GM18909 (cell line): ENCODE data around the gene NOL4L.

Source experiments
- ATAC-seq: cut with Tn5 transposase; IDR thresholded peaks from one replicate; pipeline ENCODE4 v1.9.1; 2021; ENCODE audit warnings: mild to moderate bottlenecking; ENCODE audit not compliant: unreplicated experiment, poor library complexity

The NOL4L gene, protein sequence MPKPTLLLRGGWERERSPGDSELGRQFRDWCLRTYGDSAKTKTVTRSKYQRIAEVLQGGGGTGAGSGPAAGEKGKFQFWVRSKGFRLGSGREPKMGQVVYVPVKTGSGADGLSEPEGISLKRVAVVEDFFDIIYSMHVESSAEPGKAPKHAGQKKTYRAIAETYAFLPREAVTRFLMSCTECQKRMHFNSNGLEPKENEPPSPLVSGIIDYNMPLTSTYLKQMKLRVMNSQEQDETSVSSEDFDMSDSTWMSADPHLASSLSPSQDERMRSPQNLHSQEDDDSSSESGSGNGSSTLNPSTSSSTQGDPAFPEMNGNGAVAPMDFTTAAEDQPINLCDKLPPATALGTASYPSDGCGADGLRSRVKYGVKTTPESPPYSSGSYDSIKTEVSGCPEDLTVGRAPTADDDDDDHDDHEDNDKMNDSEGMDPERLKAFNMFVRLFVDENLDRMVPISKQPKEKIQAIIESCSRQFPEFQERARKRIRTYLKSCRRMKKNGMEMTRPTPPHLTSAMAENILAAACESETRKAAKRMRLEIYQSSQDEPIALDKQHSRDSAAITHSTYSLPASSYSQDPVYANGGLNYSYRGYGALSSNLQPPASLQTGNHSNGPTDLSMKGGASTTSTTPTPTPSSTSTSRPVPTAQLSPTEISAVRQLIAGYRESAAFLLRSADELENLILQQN

DNA sequence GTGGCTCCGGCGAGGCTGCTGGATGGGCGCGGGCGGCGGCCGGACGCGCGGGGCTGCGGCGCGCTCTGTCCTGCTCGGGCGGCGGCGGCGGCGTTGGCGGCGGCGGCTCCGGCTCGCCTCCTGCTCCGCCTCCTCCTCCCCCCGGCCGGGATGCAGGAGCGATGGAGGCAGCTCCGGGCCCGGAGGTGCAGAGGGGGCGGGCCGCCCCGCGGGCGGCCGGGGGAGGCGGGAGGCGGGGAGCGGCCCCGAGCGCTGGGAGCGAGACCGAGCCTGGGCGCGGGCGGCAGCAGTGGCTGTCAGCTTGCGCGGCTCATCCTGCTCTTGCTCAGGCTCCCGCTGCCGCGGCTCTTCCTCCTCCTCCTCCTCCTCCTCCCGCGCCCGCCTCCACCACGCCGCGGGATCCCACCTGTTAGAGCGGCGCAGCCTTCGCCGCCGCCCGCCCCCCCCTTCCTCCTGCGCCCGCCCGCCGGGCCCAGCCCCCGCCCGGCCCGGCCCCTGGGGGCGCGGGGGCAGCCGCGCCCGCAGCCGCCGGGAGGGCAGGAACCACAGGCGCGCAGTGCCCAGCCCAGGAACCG is at the start of gene NOL4L:
Gene NOL4L, minus strand, starts transcription at position 323 of the 575 bp plus-strand sequence. CDS start 443 bp downstream, outside the sequence.
- ATAC-seq: no peak

DNA sequence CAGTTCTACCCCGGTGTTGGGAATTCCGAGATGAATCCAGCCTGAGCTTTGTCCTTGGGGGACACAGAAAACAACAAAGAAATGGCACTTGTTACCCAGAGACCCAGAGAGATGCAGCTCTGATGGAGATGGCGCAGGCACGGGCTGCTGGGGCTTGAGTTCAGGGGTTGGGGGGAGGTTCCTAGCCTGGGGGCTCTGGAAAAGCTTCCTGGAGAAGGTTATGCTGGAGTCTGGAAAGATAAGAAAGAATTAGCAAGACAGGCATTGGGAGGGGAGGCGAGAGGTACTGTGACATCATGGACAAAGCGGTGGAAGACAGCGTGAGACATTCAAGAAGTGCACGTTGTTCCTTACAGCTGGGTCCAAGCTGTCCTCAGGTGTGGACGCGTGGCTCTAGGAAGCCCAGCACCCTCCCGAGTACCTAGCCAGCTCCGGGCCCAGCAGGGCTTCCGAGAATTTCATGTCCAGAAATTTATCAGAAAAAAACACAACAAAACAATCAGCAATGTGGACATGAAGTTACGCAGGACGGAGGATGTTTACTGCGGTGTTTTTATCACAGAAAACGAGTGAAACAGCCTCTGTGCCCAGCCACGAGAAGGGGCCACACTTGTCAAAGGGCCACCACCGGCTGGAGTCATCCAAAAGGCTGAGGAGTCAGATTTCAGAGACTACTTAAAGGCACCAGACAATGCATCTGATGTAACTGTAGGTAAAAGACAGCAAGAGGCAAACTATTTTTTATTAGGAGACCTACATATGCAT is 49.1 kb upstream of the NOL4L start:
- no peak for ATAC-seq

DNA sequence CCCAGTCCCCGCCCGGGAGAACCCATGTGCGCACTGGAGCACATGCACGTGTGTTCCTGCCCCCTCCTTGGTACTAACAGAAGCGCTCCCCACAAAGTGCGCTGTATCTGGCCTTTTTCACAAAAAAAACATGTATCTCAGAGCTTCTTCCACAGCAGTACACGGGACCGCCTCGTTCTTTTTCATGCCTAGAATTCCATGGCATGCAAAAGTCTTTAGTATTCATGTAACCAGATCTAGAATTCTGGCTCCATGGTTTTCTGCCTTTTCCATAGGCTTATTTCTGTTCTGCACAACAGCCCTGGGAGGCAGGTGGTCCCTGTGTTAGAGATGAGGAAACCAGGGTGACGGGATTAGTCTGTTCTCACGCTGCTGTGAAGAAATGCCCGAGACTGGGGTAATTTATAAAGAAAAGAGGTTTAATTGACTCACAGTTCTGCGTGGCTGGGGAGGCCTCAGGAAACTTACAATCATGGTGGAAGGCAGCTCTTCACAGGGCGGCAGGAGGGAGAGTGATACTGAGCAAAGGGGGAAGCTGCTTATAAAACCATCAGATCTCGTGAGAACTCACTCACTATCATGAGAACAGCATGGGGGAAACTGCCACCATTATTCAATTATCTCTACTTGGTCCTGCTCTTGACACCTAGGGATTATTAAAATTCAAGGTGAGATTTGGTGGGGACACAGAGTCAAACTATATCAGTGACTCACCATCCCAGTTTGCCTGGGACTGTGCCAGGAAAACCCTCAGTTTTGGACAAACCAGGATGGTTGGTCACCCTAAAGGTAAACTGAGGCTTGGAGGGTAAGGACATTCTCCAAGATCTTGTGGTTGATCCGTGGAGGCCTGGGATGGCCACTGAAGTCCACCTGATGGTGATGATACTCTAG is 47.6 kb upstream of the NOL4L start:
- no peak for ATAC-seq

DNA sequence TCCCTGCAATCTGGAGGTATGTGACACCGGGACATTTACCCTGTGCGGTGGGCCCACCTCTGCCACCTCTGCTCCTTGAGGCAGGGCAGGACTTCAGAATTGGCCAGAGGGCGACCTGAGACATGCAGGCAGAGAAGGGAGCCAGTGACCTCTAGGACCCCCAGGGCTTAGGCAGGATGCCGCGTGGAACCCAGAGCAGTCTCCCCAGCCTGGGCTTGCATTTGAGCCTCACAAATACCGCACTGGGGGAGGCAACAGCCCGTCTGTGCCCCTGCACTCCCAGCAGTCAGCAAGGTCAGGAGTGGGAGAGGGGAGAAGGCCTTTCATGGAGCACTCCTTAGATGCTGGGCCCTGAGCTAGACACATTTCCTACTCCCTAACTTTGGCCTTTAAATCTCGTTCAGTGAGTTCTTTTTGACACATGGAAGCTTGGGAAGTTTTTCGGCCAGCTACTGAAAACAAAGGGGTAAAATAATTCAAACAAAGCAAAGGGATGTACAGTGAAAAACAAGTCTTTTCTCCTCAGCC is 46.9 kb upstream of the NOL4L start:
- ATAC-seq: no peak

DNA sequence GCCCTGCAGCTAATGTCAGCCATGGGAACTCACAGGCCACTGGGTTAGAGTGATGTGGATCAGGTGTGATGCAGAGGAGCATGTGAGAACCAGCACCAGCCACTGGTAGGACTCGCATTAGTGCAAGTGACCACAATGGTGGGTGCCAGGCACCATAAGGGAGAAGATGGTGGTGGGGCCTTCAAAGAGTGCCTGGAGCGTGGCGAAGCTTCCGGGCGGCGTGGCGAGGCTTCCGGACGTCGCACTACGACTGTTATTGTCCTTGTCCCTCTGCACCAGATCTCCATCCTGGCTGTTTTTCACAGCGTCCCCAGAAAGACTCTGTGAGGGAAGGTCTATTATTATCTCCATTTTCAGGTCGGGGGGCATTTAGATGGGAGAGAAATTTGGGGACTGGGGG is 44.7 kb upstream of the NOL4L start:
- no peak for ATAC-seq

DNA sequence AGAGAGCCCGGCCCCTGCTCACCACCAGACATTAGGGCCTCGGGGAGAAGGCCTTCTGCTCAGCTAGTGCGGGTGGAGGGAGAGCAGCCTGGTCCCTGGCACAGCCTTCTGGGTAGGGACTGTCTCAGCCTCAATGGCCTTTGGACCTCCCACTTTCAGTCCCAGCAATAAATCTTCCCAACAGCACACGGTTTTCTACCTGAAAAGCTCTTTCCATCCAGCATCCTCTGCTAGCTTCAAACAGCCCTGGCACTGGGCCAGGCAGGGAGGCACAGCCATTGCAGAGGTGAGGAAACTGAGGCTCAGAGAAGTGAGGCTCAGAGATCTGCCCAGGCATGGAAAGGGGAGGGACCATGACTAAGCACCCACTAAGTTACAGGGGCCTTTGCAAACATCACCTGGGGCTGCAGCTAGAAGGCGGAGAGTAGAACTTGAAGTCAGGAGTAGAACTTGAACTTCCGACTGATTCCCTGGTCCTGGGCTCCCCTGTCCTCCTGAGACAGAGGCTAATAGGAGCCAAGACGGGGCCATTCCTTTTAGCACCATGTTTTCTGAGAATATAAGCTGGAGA is 43.9 kb upstream of the NOL4L start:
- no peak for ATAC-seq

DNA sequence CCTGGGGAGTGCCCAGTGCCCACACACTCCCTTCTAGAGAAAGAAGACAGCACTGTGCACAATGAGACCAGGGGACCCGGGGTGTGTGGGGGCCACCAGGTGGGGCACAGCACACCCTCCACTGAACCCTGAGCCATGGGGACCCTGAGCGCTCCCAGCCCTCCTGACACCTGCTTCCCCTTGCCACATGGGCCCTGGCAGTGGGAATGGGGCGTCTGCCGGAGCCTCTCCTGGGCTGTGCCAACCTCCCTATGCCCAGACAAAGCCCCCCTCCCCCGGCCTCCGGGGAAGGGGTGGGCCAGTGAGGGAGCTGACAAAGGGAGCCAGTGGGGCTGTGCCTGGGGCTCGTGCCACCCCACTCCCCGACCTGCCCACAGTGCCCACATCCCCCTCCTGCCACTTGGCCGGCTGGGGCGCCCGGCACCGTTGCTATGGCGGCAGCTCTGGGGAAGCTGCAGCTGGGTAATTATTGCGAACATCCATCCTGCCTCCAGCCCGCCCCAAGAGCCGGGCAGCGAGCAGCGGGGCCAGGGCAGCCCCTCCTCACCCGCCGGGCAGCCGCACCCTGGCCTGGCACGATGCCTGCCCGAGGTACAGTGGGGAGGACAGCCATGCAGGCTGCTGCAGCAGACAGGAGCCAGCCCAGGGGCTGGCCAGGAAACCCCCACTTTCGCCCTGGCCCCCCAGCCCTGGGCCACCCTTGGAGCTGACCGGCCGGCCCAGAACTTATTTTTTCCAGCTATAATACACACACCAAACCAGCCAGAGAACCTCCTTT is 41.9 kb upstream of the NOL4L start:
- ATAC-seq: no peak

DNA sequence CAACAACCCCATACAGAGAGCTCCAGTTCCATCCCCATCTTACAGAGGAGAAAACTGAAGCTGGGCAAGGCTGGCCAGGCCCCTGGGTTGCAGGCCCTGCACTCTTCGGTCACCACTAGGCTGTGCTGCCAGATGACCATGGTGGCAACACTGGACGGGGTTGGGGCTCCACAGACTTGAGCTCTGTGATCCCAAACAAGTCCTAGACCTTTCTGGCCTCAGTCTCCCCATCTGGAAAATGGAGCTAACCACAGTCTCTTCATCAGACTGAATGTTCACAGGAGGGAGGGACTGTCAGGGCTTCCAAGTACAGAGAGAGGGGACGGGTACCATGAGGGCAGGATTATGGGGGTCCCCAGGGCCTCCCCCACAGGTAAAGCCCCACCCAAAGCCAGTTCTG is 41.3 kb upstream of the NOL4L start:
- no peak for ATAC-seq

DNA sequence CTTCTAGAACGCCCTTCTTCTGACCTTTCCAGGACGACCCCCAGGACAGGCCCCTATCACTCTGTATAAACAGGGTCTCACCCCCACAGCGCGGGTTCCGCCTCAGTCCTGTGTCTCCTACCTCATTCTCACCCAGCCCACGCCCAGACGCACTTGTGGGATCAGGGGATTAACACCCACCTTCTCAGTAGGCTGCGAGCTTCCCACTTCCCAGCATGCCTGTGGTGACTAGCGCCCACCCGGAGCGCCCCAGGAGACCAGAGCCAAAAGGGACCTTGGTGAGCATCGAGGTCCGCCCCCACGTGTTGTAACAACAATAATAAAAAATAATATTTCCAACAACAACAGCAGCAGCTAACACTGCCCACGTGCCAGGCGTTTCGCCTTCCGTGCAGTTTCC is 40.9 kb upstream of the NOL4L start:
- no peak for ATAC-seq

DNA sequence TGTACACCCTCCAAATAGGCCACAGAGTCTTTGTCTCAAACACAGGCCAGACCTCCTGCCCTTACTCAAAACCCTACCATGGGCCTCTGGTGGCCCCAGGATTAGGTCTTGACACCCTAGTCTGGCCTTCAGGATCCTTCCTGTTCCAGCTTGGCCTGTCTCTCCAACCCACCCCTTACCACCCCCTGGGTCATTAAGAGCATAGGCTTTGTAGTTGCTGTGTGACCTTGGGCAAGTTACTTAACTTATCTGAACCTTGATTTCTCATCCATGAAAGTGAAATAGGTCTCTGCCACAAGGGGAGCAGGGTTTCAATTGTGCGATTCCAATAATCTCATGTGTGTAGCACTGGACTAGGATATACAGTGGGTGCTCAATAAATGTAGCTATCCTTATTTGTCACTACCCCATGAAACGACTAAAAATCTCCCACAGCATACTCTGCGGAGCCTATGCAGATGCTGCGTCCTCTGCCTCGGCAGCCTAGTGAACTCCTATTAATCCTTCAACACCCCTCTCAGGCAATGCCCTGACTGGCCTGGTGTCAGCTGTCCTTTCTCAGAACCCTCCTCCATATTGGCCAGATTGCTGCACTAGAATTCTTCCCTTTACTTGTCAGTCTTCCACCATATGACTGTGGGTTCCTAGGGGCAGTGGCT is 39.7 kb upstream of the NOL4L start:
- no peak for ATAC-seq

DNA sequence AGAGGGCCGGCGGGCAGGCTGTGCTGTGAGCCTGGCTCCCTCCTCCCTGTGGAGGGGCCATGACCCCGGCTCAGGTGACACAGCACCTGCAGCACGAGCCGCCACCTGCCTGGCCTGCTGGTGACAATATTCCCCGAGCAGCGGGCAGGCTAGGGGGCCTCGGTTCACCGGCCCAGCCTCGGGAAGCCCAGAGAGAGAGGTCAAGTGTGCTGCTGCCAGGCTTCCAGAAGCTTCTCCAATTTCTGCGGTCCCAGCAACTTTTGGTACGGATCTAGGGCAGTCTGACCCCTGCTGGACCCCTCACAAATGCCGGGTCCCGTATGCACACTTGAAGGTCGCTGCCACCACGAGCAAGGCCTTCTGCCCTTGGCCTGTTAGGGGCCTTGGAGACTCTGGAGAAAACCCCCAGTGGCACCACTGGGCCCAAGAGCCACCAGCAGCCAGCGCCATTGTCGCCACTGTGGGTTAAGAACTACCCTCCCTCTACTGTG is 38.6 kb upstream of the NOL4L start:
- no peak for ATAC-seq

DNA sequence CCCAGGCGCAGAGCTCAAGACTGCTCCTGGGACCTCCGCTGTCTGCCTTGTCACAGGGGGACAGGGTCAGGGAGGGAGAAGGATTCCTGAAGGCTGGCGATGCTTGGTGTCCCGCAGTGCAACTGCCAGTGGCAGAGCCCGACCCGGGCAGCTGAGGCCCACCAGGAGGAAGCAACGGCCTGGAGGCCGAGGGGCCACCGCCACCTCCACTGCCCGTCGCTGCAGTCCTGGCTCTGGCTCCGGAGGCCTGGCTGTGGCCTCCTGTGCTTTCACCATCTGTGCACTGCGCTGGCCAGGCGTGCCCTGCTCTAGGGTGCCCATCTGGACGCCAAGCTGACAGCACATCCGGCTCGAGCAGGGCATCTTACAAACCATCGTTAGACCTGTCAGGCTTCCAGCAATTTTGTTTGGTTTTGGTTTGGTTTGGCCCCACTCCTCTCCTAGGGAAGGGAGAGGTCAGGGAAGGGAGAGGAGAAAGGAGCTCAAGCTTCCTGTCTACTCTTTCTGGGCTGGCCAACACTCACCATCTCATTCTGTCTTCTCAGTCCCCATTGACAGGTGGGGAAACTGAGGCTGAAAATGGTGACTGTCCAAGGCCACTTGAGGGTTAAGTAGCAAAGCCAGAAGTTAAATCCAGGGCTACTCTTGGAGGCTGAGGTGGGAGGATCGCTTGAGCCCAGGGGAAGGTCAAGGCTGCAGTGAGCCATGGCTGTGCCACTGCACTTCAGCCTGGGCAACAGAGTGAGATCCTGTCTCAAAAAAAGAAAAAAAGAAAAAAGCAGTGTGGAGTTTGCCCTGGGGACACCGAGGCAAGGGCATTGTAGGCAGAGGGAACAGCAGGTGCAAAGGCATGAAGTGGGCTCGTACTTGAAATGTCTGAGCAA is 37.7 kb upstream of the NOL4L start:
- no peak for ATAC-seq

DNA sequence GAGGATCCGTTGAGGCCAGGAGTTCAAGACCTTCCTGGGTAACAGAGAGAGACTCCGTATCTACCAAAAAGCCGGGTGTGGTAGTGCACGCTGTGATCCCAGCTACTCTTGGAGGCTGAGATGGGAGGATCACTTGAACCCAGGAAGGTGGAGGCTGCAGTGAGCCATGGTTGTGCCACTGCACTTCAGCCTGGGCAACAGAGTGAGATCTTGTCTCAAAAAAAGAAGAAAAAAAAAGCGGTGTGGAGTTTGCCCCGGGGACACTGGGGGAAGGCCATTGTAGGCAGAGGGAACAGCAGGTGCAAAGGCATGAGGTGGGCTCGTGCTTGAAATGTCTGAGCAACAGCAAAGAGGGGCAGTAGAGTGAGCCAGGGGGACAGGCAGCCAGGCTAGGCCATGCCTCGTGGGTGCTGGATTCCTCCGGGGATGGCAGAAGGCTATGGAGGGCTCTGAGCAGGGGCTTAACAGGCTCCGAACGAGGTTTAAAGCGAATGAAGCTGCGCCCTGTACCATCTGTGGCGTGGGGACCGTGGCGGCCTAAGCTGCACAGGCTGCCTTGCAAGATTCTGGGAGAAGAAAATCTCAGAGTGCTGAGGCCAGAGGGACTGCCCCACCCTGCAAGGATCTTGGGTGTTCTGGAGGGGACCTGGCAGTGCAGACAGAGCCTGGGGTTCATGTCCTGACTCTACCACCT is 36.9 kb upstream of the NOL4L start:
- no peak for ATAC-seq

DNA sequence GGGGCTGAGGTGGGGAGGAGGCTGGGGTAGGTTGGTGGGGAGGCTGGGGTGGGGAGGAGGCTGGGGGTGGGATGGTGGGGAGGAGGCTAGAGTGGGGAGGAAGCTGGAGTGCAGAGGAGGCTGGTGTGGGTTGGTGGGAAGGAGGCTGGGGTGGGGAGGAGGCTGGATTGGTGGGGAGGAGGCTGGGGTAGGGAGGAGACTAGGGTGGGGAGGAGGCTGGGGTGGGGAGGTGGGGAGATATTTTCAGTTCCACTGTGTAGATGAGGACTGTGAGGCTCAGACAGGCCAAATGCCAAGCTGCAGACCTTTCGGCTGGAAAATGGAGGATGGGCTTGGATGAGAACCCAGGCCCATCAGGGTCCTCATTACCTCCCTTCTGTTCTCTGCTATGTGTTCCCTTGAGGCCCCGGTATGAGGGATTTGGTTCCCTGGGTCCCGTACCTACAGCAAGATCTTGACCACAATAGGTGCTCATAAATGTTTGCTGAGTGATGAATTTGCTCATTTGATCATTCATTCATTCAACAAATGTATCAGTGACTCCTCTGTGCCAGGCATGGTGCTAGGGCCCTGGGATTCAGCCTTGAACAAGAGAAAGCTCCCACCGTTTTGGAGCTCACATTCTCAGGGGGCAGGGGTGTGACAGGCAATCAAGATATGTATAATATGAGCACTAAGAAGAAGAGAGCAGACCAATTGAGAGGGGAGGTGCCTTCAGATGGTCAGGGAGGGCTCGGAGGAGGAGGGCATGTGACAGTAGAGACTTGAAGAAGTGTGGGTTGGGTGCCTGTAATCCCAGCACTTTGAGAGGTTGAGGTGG is 36.1 kb upstream of the NOL4L start:
- ATAC-seq: no peak

DNA sequence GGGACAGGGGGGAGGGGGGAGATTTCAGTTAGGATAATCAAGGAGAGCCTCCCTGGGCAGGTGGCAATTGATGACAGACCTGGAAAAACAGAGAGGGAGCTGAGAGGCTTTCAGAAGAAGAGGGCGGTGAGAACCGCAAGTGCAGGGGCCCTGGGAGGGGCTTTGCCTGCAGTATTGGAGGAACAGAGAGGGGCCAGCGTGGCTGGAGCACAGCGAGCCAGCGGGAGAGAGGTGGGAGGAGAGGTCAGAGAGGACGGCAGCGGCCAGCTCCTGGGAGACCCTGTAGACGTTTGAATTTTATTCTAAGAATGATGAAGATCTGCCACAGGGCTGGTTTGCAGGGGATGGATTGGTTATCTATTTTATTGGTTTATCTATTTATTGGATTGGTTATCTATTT is 34.5 kb upstream of the NOL4L start:
- no peak for ATAC-seq
